Heart right ventricle (tissue), 16 donors: Measurements from ENCODE around the gene AKAP6. TPM values are rescaled to one million over a fixed set of nuclear protein-coding genes. Genes with fewer than 3 reads are reported as not detected.
A peak's percentile ranks its signal among the peaks of the same experiment; 100 is the strongest.

Source experiments
- ATAC-seq, 8 donors: fragments of 200-7000 bp; cut with Tn5 transposase; one replicate each; pipeline ENCODE4 v1.9.1; 2020; ENCODE audit warnings: mild to moderate bottlenecking in 8 of 8, moderate library complexity in 8 of 8, moderate number of reproducible peaks in 1 of 8
- DNase-seq, 2 donors: peaks; one replicate each; pipeline ENCODE4 v3.0.0-alpha.2; 2020
- H3K27ac ChIP-seq, 10 donors: fragments of 200-600 bp; sonication (generic) in 2 of 10; one replicate each; pipeline versions ENCODE4 v1.5.0 to v1.8.0; 2020 to 2022; ENCODE audit warnings: mild to moderate bottlenecking in 3 of 10
- H3K27me3 ChIP-seq, 7 donors: fragments of 200-600 bp; one replicate each; pipeline ENCODE4 v1.8.0; 2021 to 2022; ENCODE audit warnings: mild to moderate bottlenecking in 2 of 7
- H3K36me3 ChIP-seq, 9 donors: fragments of 200-600 bp; sonication (generic) in 1 of 9; one replicate each; pipeline versions ENCODE4 v1.5.0 to v1.8.0; 2020 to 2022; ENCODE audit warnings: mild to moderate bottlenecking in 2 of 9
- H3K4me1 ChIP-seq, 9 donors: fragments of 200-600 bp; sonication (generic) in 1 of 9; one replicate each; pipeline versions ENCODE4 v1.5.0 to v1.8.0; 2020 to 2022; ENCODE audit warnings: mild to moderate bottlenecking in 4 of 9
- H3K4me3 ChIP-seq, 10 donors: fragments of 200-600 bp; sonication (generic) in 2 of 10; one replicate each; pipeline versions ENCODE4 v1.5.0 to v1.8.0; 2020 to 2022; ENCODE audit warnings: mild to moderate bottlenecking in 7 of 10, moderate library complexity in 2 of 10
- H3K9me3 ChIP-seq, 11 donors: fragments of 200-600 bp in 10 of 11; sonication (generic) in 2 of 11; one replicate each; pipeline versions ENCODE4 v1.5.0 to v1.8.0; 2013 to 2022; ENCODE audit warnings: mild to moderate bottlenecking in 2 of 11, control low read depth in 1 of 11, moderate library complexity in 1 of 11
- WGBS, 2 donors: extraction: QIAGEN DNeasy Blood & Tissue Kit; methylation state at CpG; one replicate each; pipeline ENCODE4 v1.1.7; 2013; ENCODE audit warnings: inconsistent platforms in 1 of 2; 5-methylcytosine and 5-hydroxymethylcytosine counted together
- intact Hi-C, 10 donors: fragments of 100-400 bp; cut with DNase I; formaldehyde crosslinking; loops; one replicate each; pipeline versions ENCODE4 v1.11.1 to v1.14.2; 2022
- polyA plus RNA-seq, 2 donors: library from polyadenylated mRNA; stranded (reverse); fragments of 200-250 nt; gene quantifications; one replicate each; pipeline ENCODE4 v1.2.3, GENCODE V29; 2013
- total RNA-seq, 10 donors: library from RNA; stranded (reverse); fragmentation: NEBNext Ultra II Directional in 3 of 10; extraction: Animal tissue kit (Norgen Biotek cat#: 25700) in 3 of 10; gene quantifications; one replicate each; pipeline versions ENCODE4 v1.2.1 to v1.2.4, GENCODE V29; 2021 to 2023
- TF ChIP-seq, protein P1 (sequence below), 9 donors: fragments of 200-600 bp; sonication (generic) in 2 of 9; IDR thresholded peaks; one replicate each; pipeline versions ENCODE4 v1.5.0 to v1.8.0; 2021 to 2022; ENCODE audit warnings: antibody characterized with exemption in 9 of 9, mild to moderate bottlenecking in 5 of 9, moderate library complexity in 1 of 9
- donor health status: Arrhythmogenic right ventricular cardiomyopathy.
- donor health status: ischemic (EF 13 %, LVEDD 7.1; RV severe dilation, severe dysfunction).
- donor health status: healthy with polysubstance abuse.
- donor health status: DM: no; HTN: yes; CAD: no.
- donor health status: DM: no; HTN: no; CAD: no.
- donor health status: ischemic (EF 25% LVEDD 6.9; RV normal size, moderate dysfunction).
- donor health status: ischemic (EF 25% LVEDD 5.7; RV mildly dilated, moderate dysfunction).
- donor health status: healthy.
- donor health status: DM: yes; HTN: yes; CAD: no.
- donor health status: Ischemic cardiomyopathy.
- donor health status: ischemic (EF 35%, LVEDD 5.7; RV mildly dilated, moderate dysfunction).
- donor health status: nonischemic (EF 11% LVEDD 7.7; RV severe dilation, severe dysfunction).
- donor health status: DM: yes; HTN: yes; CAD: no.
- donor health status: PGD.
- donor health status: ischemic (EF 29% LVEDD 5.4; RV normal size, mild dysfunction).
- donor health status: nonischemic (EF 23%, LVEDD 6.1; RV moderate dilation, normal function).

The AKAP6 gene
- total and polyA plus RNA-seq, 12 donors, result 13.5 to 332 (median 229) TPM

DNA sequence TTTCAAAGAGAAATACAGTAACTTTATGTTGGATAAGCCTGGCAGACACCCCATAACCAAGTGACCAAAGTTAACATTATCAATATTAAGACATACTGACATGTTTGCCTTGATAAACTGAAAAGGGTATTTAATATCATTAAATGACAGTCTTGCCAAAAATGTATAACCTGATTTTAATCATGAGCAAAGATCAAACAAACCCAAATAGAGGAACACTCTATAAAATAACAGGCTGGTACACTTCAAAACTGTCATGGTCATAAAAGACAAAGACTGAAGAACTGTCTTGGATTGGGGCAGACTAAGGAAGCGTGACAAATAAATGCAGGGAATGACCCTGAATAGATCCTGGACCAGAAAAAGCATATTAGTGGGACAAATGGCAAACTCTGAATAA lies 64.0 kb downstream of the AKAP6 start:
- Histone ChIP-seq H3K4me3 (no peak overlapping the region), H3K27ac (no peak overlapping the region), H3K36me3 (no peaks in the 10 kb centered on the region), H3K4me1 (peaks cover 0 to 10% (median 0%) of the 10 kb centered on the region in 9 donors), H3K9me3 (peaks cover 0 to 18% (median 0%) of the 10 kb centered on the region in 11 donors), H3K27me3 (no peaks in the 10 kb centered on the region)
- no peak for ATAC-seq
- DNase-seq, result no peak
- intact Hi-C loops, result no loop called here
- TF ChIP-seq, protein P1, sequence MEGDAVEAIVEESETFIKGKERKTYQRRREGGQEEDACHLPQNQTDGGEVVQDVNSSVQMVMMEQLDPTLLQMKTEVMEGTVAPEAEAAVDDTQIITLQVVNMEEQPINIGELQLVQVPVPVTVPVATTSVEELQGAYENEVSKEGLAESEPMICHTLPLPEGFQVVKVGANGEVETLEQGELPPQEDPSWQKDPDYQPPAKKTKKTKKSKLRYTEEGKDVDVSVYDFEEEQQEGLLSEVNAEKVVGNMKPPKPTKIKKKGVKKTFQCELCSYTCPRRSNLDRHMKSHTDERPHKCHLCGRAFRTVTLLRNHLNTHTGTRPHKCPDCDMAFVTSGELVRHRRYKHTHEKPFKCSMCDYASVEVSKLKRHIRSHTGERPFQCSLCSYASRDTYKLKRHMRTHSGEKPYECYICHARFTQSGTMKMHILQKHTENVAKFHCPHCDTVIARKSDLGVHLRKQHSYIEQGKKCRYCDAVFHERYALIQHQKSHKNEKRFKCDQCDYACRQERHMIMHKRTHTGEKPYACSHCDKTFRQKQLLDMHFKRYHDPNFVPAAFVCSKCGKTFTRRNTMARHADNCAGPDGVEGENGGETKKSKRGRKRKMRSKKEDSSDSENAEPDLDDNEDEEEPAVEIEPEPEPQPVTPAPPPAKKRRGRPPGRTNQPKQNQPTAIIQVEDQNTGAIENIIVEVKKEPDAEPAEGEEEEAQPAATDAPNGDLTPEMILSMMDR (IDR thresholded peaks at IDR 0.05), result no peak
- 89 to 91% methylated on average over 1 of the region's 1 CpG for WGBS, 2 donors

DNA sequence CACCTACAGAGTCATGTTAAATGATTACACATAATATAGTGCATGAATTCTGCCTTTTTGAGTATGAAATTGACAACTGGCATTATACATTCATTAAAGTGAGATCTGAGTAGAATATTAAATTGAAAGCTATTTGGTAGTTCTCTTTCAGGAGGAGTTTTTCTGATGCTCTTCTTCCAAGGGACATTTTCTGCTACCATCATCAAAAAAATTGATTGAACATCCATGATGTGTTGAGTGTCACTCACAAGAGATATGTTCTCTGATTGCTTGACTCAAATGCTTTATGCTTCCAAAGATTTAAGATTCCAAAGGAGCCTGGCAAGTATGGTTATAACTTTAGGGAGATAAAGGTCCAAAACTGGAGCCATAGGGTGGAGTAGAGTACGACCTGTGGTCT lies 64.9 kb downstream of the AKAP6 start:
- no peak overlapping the region for H3K27ac ChIP-seq
- no peaks in the 10 kb centered on the region for H3K27me3 ChIP-seq
- H3K9me3 ChIP-seq, result peaks cover 0 to 15% (median 0%) of the 10 kb centered on the region in 11 donors
- peaks cover 0 to 13% (median 0%) of the 10 kb centered on the region in 9 donors for H3K4me1 ChIP-seq
- TF ChIP-seq, protein P1 (IDR thresholded peaks at IDR 0.05), result no peak
- whole genome bisulfite sequencing, 2 donors, result 73 to 91% methylated on average over 1 of the region's 1 CpG
- DNase-seq, result no peak
- ATAC-seq, result no peak
- intact Hi-C loops, result no loop called here
- no peak overlapping the region for H3K4me3 ChIP-seq
- no peaks in the 10 kb centered on the region for H3K36me3 ChIP-seq

DNA sequence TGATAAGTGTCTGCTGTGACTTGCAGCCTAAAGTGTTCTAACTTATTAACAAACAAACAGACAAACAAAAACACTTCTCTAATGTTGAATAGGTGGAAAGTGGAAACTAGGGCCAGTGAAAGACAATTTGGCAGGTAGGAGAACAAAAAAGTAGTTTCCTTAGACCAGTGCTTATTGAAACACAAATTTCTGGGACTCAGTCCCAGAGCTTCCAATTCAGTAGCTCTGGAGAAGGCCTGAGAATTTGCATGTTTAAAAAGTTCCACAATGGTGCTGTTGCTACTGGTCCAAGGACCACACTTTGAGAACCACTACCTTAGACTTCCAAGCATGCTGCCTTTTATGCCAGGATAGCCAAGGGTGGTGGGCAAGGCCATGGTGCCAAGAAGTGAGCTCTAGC lies 67.8 kb downstream of the AKAP6 start:
- H3K27me3 ChIP-seq, result no peaks in the 10 kb centered on the region
- no peak for ATAC-seq
- intact Hi-C loops, result no loop called here

DNA sequence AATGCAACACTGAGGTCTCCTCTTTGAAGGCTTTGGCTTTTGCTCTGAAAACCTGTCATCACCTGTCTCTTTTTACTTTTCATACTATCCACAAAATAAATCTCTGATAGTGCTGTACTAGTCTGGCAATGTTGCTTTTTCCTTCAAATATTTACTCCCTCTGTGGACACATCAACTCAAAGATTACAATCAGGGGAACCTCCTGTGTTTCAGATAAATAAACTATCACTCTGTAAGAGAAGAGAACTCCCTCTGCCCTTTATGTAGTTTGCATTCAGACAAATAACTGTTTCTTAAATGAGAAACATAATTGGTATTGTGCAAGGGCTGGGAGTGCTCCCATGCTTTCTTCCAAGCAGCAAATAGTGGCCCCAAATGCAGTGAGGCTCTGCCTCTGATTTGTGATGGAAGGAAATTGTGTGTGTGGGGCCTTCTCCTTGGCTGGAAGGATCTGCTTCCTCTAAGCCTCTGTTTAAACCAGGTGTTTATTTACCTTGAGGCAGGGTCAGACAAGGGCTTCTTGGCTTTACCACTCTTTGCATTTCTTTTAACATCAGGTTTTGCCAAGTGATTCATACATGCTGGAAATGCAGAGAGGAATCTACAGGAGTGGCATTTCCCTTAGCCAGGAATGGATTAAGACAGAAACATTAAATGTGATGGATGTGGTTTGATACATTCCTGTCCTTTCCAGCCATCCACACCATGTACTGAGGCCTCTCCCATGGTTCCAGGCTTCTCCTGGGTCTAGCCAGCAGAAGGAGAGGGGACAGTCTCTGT lies 69.0 kb downstream of the AKAP6 start:
- no peak for DNase-seq
- ATAC-seq, result peak in 2 of 8 donors; percentile 35 to 51
- no peaks in the 10 kb centered on the region for H3K36me3 ChIP-seq
- no peaks in the 10 kb centered on the region for H3K27me3 ChIP-seq
- H3K27ac ChIP-seq, result no peak overlapping the region
- TF ChIP-seq, protein P1 (IDR thresholded peaks at IDR 0.05), result no peak
- no peak overlapping the region for H3K4me3 ChIP-seq
- no peaks in the 10 kb centered on the region for H3K9me3 ChIP-seq
- H3K4me1 ChIP-seq, result peaks cover 0 to 8% (median 0%) of the 10 kb centered on the region in 9 donors
- intact Hi-C loops, result no loop called here

More for the DNA sequence above, 67.8 kb downstream of the AKAP6 start:
- DNase-seq, result no peak
- no peak overlapping the region for H3K4me3 ChIP-seq
- no peak overlapping the region for H3K27ac ChIP-seq
- TF ChIP-seq, protein P1 (IDR thresholded peaks at IDR 0.05), result no peak
- no peaks in the 10 kb centered on the region for H3K36me3 ChIP-seq
- peaks cover 0 to 7% (median 0%) of the 10 kb centered on the region in 9 donors for H3K4me1 ChIP-seq
- H3K9me3 ChIP-seq, result peaks cover 0 to 7% (median 0%) of the 10 kb centered on the region in 11 donors
